GM19240 (cell line): ENCODE results near the gene KPNA4.
A peak's percentile ranks its signal among the peaks of the same experiment; 100 is the strongest.
"Not testable (repeated sequence)": the region's sequence is repeated elsewhere in the genome, so short reads cannot be mapped to it uniquely, and the experiment has no call there.

ENCODE experiments used
- DNase-seq: peaks from one replicate; pipeline ENCODE4 v3.0.0; 2011; ENCODE audit warnings: low spot score; ENCODE audit not compliant: insufficient read length

The KPNA4 gene

GRCh38 chr3:160565442-160566403 lies at the start of gene KPNA4:
TSS of gene KPNA4 (minus strand) at chr3:160565571. CDS start at chr3:160565282, 289 bp downstream.
- DNase-seq: peak; percentile 93

GRCh38 chr3:160613661-160614060 lies 48.3 kb upstream of the KPNA4 start:
- no peak for DNase-seq

DNA sequence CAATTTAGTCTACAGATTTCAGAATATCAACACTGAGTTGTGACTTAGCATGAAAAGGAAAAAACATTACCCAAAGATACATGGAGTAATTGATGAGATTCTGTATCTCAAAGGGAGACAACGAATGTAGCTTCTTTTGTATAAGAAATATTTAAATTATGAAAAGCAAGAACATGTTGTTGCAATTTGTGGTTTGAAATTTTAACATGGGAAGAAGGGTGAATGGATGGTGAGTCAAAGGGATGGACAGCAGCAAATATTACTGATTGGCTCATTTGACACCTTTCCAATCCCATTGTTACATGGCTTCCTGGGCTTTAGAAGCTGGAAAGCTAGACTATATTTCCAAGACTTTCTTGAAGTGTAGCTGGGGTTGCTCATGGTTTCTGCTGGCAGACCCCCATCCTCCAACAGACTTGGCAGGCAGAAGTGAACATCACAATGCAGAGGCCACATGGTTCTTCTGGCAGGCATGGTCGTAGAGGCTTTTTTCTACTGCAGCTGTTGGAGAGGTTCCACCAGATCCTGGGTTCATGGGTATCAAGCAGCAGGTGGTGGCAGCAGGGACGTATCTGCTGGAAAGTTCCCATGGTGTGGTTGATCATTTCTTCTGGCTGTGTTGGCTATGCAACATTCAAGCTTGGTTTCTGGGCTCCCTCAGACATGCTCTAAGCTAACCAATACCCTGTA lies 47.2 kb upstream of the KPNA4 start:
- no peak for DNase-seq

GRCh38 chr3:160611141-160611540 lies 45.8 kb upstream of the KPNA4 start:
- no peak for DNase-seq

- DNase-seq: no peak
Observed at GRCh38 chr3:160608870-160609269, 43.5 kb upstream of the KPNA4 start.

- no peak for DNase-seq
Observed at GRCh38 chr3:160607826-160608225, 42.5 kb upstream of the KPNA4 start.

- no peak for DNase-seq
Observed at GRCh38 chr3:160605315-160605714, 39.9 kb upstream of the KPNA4 start.

DNA sequence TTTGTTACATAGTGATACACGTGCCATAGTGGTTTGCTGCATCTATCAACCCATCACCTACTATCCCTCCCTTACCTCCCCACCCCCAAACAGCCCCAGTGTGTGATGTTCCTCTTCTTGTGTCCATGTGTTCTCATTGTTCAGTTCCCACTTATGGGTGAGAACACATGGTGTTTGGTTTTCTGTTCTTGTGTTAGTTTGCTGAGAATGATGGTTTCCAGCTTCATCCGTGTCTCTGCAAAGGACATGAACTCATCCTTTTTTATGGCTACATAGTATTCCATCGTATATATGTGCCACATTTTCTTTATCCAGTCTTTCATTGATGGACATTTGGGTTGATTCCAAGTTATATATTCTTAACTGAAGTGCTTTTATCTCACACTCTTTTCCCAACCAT lies 38.5 kb upstream of the KPNA4 start:
- DNase-seq: not testable (repeated sequence)

- no peak for DNase-seq
Observed at GRCh38 chr3:160602259-160602658, 36.9 kb upstream of the KPNA4 start.

- DNase-seq: no peak
Observed at GRCh38 chr3:160601288-160601687, 35.9 kb upstream of the KPNA4 start.

DNA sequence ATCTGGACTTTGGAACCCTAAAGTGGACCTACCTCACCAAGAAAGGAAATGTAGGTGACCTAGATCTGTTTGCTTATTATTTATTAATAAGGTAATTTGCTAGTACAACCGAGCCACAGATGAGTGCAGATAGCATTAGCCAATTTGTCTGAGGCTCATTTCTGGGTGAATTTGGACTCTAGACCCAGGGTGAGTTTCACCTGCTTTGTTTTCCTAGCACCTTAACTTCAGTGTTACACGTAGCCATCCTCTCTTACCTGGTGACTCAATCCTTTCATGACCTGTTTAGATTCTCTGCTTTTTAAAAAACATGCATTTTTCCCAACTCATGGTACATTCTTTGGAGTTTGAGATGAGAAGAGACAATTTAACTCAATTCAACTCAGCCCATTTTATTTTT lies 33.5 kb upstream of the KPNA4 start:
- DNase-seq: no peak

DNA sequence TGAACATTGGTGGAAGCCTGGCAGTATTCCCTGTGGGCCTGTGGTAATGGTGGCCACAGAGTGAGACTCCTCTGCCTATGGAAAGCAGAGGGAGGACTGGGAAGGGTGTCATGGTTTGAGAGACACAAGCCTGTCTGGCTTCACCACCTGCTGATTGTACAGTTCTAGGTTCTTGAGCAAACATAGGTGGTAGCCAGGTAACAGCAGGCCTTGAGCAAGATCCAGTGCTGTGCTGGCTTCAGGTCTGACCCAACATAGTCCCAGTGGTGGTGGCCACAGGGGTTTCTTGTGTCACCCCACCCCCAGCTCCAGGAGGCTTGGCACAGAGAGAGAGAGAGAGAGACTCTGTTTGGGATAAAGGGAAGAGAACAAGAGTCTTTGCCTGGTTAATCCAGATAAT lies 22.7 kb upstream of the KPNA4 start:
- no peak for DNase-seq

- DNase-seq: no peak
Observed at GRCh38 chr3:160587105-160587504, 21.7 kb upstream of the KPNA4 start.

GRCh38 chr3:160586679-160587078 lies 21.3 kb upstream of the KPNA4 start:
- DNase-seq: no peak

GRCh38 chr3:160583451-160583850 lies 18.1 kb upstream of the KPNA4 start:
- no peak for DNase-seq

DNA sequence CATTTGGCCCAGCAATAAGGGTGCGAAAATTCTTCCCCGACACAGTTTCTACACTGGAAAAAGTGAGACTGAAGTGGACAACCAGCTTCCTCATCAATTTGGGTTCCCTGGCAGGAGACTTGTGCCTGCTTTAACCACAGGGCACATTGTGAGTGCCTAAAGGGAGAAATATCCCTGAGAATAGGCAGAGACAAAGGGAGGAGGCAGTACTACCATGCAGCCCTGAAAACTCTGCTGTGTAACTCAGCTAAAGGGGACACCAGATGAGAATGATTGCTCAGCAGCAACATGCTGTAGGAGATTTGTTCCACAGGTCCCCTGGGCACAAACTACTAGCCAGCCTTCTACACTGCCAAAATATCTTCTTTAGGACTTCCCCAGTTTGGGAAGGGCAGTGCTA lies 15.6 kb upstream of the KPNA4 start:
- DNase-seq: no peak

DNA sequence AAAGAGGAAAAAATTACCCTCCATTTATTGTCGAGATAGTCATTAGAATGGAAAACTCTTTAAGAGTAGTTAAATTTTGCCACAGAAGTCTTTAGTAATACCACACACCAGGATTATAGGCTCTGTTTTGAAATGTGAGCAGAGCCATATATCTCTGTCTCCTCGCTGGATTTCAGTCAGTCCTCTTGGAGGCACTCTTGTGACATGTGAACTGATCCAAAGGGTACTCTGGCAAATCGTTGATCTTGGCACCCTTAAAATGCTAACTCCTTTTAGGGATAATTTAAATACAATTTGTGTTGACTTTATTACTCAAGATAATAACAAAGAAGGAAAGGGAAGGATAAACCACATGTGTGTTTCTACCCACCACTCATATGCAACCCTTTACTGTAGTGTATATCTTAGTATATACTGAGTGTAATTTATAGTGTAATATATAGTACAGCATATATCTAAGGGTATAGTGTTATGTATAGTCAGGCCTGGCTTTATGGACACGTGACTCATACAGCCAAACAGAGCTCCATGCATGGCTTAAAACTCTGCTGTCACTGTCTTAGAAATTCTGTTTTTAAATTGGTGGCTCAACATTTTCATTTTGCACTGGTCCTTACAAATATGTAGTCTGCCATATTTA lies 12.3 kb upstream of the KPNA4 start:
- no peak for DNase-seq

DNA sequence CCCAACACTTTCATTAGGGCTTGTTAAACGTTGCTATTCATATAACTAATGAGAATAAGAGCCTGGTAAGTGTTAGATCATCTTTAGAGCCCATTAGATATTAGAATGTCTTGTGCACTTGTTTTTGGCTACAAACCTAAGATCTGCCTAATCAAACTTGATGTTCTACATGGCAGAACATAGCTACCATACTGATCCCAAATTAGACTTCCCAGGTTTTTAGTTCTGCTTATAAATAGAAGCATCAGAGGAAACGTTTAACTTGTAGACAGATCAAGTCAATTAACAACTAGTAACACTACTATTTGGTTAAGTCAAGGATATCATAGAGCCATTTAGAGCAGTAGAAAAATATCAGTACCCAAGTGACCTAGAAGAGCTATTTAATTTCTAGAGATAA lies 11.7 kb upstream of the KPNA4 start:
- DNase-seq: no peak

DNA sequence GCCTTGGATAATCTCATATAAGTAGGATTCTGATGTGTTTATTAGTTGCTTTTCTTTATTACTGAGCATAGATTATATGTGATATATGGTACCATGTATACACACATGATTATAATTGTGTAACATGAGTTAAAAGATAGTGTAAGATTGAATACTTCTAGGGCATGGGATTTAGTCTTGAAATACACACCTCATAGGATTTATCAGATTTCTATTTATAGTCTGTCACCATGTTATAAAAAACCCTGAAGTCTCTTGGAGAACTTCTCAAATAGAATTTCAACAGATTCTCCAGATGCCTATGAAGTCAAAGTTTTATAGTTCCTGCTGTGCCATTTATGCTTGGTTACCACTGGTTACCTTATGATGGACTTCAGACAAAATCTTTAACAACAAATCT lies 11.2 kb upstream of the KPNA4 start:
- no peak for DNase-seq

- DNase-seq: no peak
Observed at GRCh38 chr3:160575589-160575988, 10.2 kb upstream of the KPNA4 start.

GRCh38 chr3:160574636-160575035 lies 9.3 kb upstream of the KPNA4 start:
- DNase-seq: no peak

DNA sequence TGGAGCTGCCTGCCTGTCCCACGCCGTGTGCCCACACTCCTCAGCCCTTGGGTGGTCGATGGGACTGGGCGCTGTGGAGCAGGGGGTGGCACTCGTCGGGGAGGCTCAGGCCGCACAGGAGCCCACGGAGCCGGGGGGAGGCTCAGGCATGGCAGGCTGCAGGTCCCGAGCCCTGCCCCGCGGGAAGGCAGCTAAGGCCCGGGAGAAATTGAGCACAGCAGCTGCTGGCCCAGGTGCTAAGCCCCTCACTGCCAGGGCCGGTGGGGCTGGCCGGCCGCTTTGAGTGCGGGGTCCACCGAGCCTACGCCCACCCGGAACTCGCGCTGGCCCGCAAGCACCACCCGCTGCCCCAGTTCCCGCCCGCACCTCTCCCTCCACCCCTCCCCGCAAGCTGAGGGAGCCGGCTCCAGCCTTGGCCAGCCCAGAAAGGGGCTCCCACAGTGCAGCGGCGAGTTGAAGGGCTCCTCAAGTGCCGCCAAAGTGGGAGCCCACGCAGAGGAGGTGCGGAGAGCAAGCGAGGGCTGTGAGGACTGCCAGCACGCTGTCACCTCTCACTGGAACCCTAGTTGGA lies 8.7 kb upstream of the KPNA4 start:
- not testable (repeated sequence) for DNase-seq
